ENCODE results near the gene ANXA11. TPM values are rescaled to one million over a fixed set of nuclear protein-coding genes. Genes with fewer than 3 reads are reported as not detected.

Gene ANXA11
- total and polyA plus RNA-seq, 12 donors: 39.0 to 249 (median 73.2) TPM

- H3K9me3 ChIP-seq (replicated peaks in 1 of 3): no peaks in the 10 kb centered on the region
- no peak overlapping the region for H3K4me3 ChIP-seq
- peaks cover 0 to 11% of the 10 kb centered on the region in 2 donors for H3K36me3 ChIP-seq (replicated peaks in 1 of 2)
- intact Hi-C loops (cut with DNase I): no loop called here
- WGBS, 4 donors: 91 to 93% (median 92%) methylated on average over 3 to 6 of the region's 6 CpGs
- DNase-seq: no peak
- H3K27ac ChIP-seq: no peak overlapping the region
- no peaks in the 10 kb centered on the region for H3K27me3 ChIP-seq
- TF ChIP-seq CTCF (IDR thresholded peaks at IDR 0.05) (no peak), POLR2A (IDR thresholded peaks at IDR 0.05) (no peak)
- H3K4me1 ChIP-seq (replicated peaks in 1 of 2): no peaks in the 10 kb centered on the region
Observed at GRCh38 chr10:80176526-80176925, 28.8 kb downstream of the ANXA11 start.

GRCh38 chr10:80174641-80175395 is 30.5 kb downstream of the ANXA11 start:
- DNase-seq: no peak
- Histone ChIP-seq H3K4me1 (replicated peaks in 1 of 2) (no peaks in the 10 kb centered on the region), H3K9me3 (replicated peaks in 1 of 3) (no peaks in the 10 kb centered on the region), H3K27me3 (no peaks in the 10 kb centered on the region), H3K36me3 (replicated peaks in 1 of 2) (peaks cover 0 to 14% of the 10 kb centered on the region in 2 donors), H3K4me3 (no peak overlapping the region), H3K27ac (no peak overlapping the region)
- intact Hi-C loops (cut with DNase I): no loop called here
- TF ChIP-seq POLR2A (IDR thresholded peaks at IDR 0.05) (no peak), CTCF (IDR thresholded peaks at IDR 0.05) (no peak)
- 80 to 96% (median 91%) methylated on average over 14 to 15 of the region's 15 CpGs for WGBS, 4 donors

- TF ChIP-seq CTCF (IDR thresholded peaks at IDR 0.05): no peak
- no peak for TF ChIP-seq POLR2A (IDR thresholded peaks at IDR 0.05)
- Histone ChIP-seq H3K27ac (no peak overlapping the region), H3K27me3 (no peaks in the 10 kb centered on the region), H3K9me3 (replicated peaks in 1 of 3) (no peaks in the 10 kb centered on the region), H3K36me3 (replicated peaks in 1 of 2) (peaks cover 0 to 18% of the 10 kb centered on the region in 2 donors), H3K4me1 (replicated peaks in 1 of 2) (no peaks in the 10 kb centered on the region), H3K4me3 (no peak overlapping the region)
- intact Hi-C loops (cut with DNase I): no loop called here
- WGBS, 4 donors: 68 to 94% (median 77%) methylated on average over 5 to 6 of the region's 6 CpGs
- no peak for DNase-seq
Observed at GRCh38 chr10:80173466-80173865, 31.9 kb downstream of the ANXA11 start.

- intact Hi-C loops (cut with DNase I): no loop called here
- WGBS, 4 donors: 71 to 86% (median 75%) methylated on average over 4 to 5 of the region's 5 CpGs
- no peak overlapping the region for H3K4me3 ChIP-seq
- DNase-seq: no peak
- no peak overlapping the region for H3K27ac ChIP-seq
- H3K4me1 ChIP-seq (replicated peaks in 1 of 2): no peaks in the 10 kb centered on the region
- H3K9me3 ChIP-seq (replicated peaks in 1 of 3): no peaks in the 10 kb centered on the region
- TF ChIP-seq POLR2A (IDR thresholded peaks at IDR 0.05) (no peak), CTCF (IDR thresholded peaks at IDR 0.05) (no peak)
- H3K36me3 ChIP-seq (replicated peaks in 1 of 2): peaks cover 0 to 18% of the 10 kb centered on the region in 2 donors
- no peaks in the 10 kb centered on the region for H3K27me3 ChIP-seq
Observed at GRCh38 chr10:80172896-80173295, 32.4 kb downstream of the ANXA11 start.
